Epithelial cell of esophagus (primary cell): ENCODE data around the gene HOXC6.
A peak's percentile ranks its signal among the peaks of the same experiment; 100 is the strongest.

ENCODE experiments used
- DNase-seq: peaks from one replicate; pipeline ENCODE4 v3.0.0; 2010; ENCODE audit warnings: low read depth
- H3K4me3 ChIP-seq: 2 replicates; pipeline ENCODE4 v1.5.1; 2011; ENCODE audit warnings: mild to moderate bottlenecking, low read length, control low read depth
- CTCF ChIP-seq: IDR thresholded peaks from 2 replicates; pipeline ENCODE4 v1.5.1; 2011; ENCODE audit warnings: low read depth, mild to moderate bottlenecking, low read length, control low read depth, inconsistent platforms; ENCODE audit not compliant: insufficient read depth; ENCODE audit errors: missing control alignments

HOXC6 gene

GRCh38 chr12:54047160-54047963 lies 19.1 kb downstream of the HOXC6 start:
- no peak for TF ChIP-seq CTCF
- no peak for DNase-seq
- H3K4me3 ChIP-seq = no peak overlapping the region

- H3K4me3 ChIP-seq = no peak overlapping the region
- no peak for DNase-seq
- TF ChIP-seq CTCF = no peak
These were observed 19.7 kb downstream of the HOXC6 start for GRCh38 chr12:54047964-54048303.

- DNase-seq = no peak
- no peak overlapping the region for H3K4me3 ChIP-seq
- no peak for TF ChIP-seq CTCF
These were observed 20.3 kb downstream of the HOXC6 start for GRCh38 chr12:54048406-54049093.

GRCh38 chr12:54049108-54049507 lies 20.9 kb downstream of the HOXC6 start:
- H3K4me3 ChIP-seq = no peak overlapping the region
- no peak for TF ChIP-seq CTCF
- no peak for DNase-seq

- no peak for DNase-seq
- TF ChIP-seq CTCF = no peak
- H3K4me3 ChIP-seq = no peak overlapping the region
These were observed 22.2 kb downstream of the HOXC6 start for GRCh38 chr12:54050482-54050810.

- no peak overlapping the region for H3K4me3 ChIP-seq
- DNase-seq = peak; percentile 41
- TF ChIP-seq CTCF = no peak
These were observed 23.0 kb downstream of the HOXC6 start for GRCh38 chr12:54051026-54051842.
